ENCODE data around the gene MGMT. TPM values are rescaled to one million over a fixed set of nuclear protein-coding genes. Genes with fewer than 3 reads are reported as not detected.

MGMT gene
- total and polyA plus RNA-seq, 2 donors (not counting 3 experiments of a cell fraction or from before 2014, with no cell fraction given), result 15.0 to 15.2 TPM

- Histone ChIP-seq H3K9me3 (replicated peaks; ENCODE audit: control insufficient read depth, insufficient read depth, low read length) (no peaks in the 10 kb centered on the region), H3K4me3 (replicated peaks in 1 of 3; ENCODE audit: insufficient read depth in 1 of 3, low read depth in 1 of 3, low read length in 3 of 3) (no peak overlapping the region), H3K27ac (ENCODE audit: insufficient read depth, low read depth, low read length) (no peak overlapping the region), H3K4me2 (ENCODE audit: insufficient read depth, low read length) (no peak overlapping the region), H3K36me3 (ENCODE audit: control insufficient read depth in 2 of 2, extremely low read depth in 1 of 2, insufficient read depth in 2 of 2, low read length in 2 of 2) (no peaks in the 10 kb centered on the region), H3K79me2 (ENCODE audit: control insufficient read depth, insufficient read depth, low read length) (no peaks in the 10 kb centered on the region), H4K20me1 (replicated peaks; ENCODE audit: control insufficient read depth, extremely low read depth, insufficient read depth, low read length) (no peaks in the 10 kb centered on the region), H2AFZ (ENCODE audit: low read depth, low read length) (no peak overlapping the region), H3K4me1 (ENCODE audit: control insufficient read depth, extremely low read depth, insufficient read depth, low read length) (no peaks in the 10 kb centered on the region), H3K9ac (replicated peaks; ENCODE audit: extremely low read depth, insufficient read depth, low read length) (no peak overlapping the region), H3K27me3 (ENCODE audit: control insufficient read depth in 2 of 2, insufficient read depth in 2 of 2, low read length in 2 of 2) (no peaks in the 10 kb centered on the region), H3K9me1 (replicated peaks; ENCODE audit: control insufficient read depth, extremely low read depth, insufficient read depth, low read length) (no peaks in the 10 kb centered on the region)
- DNase-seq (ENCODE audit: low read depth, low spot score) (no peak), FAIRE-seq (no peak)
- no peak for TF ChIP-seq POLR2AphosphoS5 (IDR thresholded peaks at IDR 0.05; ENCODE audit: insufficient read depth, low read depth, low read length)
- TF ChIP-seq JUN (IDR thresholded peaks at IDR 0.05; ENCODE audit: borderline replicate concordance, insufficient read depth, insufficient read length, low read depth), result no peak
- no peak for TF ChIP-seq FOS (IDR thresholded peaks at IDR 0.05; ENCODE audit: borderline replicate concordance, insufficient read depth, low read length)
- no peak for TF ChIP-seq CTCF (IDR thresholded peaks at IDR 0.05; ENCODE audit: extremely low read depth in 1 of 2, insufficient read depth in 1 of 2, low read depth in 1 of 2, low read length in 2 of 2)
- no peak for TF ChIP-seq EZH2 (IDR thresholded peaks at IDR 0.05; ENCODE audit: borderline replicate concordance, low read depth, low read length, severe bottlenecking)
- TF ChIP-seq GATA2 (IDR thresholded peaks at IDR 0.05; ENCODE audit: insufficient read depth, insufficient read length, low read depth, low read length), result no peak
- TF ChIP-seq MAX (IDR thresholded peaks at IDR 0.05; ENCODE audit: insufficient read depth, insufficient read length), result no peak
- no peak for TF ChIP-seq MYC (IDR thresholded peaks at IDR 0.05; ENCODE audit: low read depth, low read length)
- TF ChIP-seq POLR2A (IDR thresholded peaks at IDR 0.05; ENCODE audit: low read depth, low read length), result no peak
- dilution Hi-C loops (cut with MboI; ENCODE audit: extremely low pct_ligation_motif_present, low sequenced_read_pairs) (no loop called here), intact Hi-C loops (cut with micrococcal nuclease) (no loop called here)
- POLR2A ChIA-PET, result no interaction called here
- CTCF ChIA-PET, result no interaction called here
- no TSS peak for BruUV-seq (replicated peaks)
Observed at GRCh38 chr10:129440247-129440646, 26.8 kb upstream of the MGMT start.
